ENCODE data around the gene JAK1. TPM values are rescaled to one million over a fixed set of nuclear protein-coding genes. Genes with fewer than 3 reads are reported as not detected.

JAK1 gene
- 100 to 1,000 TPM; 156 to 191 (median 167) TPM for total RNA-seq

GRCh38 chr1:64966158-64966971 lies at the start of gene JAK1:
TSS of gene JAK1 (minus strand) at chr1:64966549. CDS start at chr1:64886264, 80,285 bp downstream.
- H3K9me3 ChIP-seq, result no peaks in the 10 kb centered on the region
- no peaks in the 10 kb centered on the region for H3K36me3 ChIP-seq
- ATAC-seq (ENCODE audit: low FRiP score in 2 of 2) (peak; percentile 94 to 96), DNase-seq (peak; percentile 88 to 98)
- H3K27ac ChIP-seq, result peak within 1 kb of the TSS; percentile 95 to 100 (median 96)
- H3K4me1 ChIP-seq, result peaks cover 27 to 49% (median 35%) of the 10 kb centered on the region in 4 donors
- peak; percentile 57 to 91 for TF ChIP-seq POLR2AphosphoS5 (IDR thresholded peaks at IDR 0.05)
- TF ChIP-seq CTCF (IDR thresholded peaks at IDR 0.05), result peak in 5 of 6 experiments; percentile 5 to 69 (median 40)
- no peak for TF ChIP-seq EP300 (IDR thresholded peaks at IDR 0.05)
- peak in 3 of 4 donors; percentile 90 to 98 (median 98) for TF ChIP-seq POLR2A (IDR thresholded peaks at IDR 0.05)
- peak within 1 kb of the TSS; percentile 75 to 89 (median 78) for H3K4me3 ChIP-seq
- H3K27me3 ChIP-seq, result no peaks in the 10 kb centered on the region
- WGBS, 2 donors, result 1% methylated on average over 24 to 35 of the region's 100 CpGs

DNA sequence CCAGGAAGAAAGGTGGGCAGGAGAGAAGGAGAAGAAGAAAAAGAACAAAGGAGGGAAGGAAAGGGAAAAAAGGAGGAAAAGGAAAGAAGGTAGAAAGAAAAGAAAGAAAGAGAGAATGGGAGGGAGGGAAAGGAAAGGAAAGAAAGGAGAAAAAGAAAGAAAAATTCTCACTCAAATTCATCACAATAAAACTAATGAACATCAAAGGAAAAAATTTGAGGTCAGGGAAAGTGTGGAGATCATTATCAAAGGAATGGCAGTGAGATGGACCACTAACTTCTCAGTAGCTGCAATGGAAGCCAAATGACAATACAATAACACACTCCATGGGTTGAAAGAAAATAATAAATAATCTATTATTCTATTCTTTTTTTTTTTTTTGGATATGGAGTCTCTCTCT lies 48.0 kb upstream of the JAK1 start:
- DNase-seq (no peak), ATAC-seq (ENCODE audit: low FRiP score in 2 of 2) (no peak)
- Histone ChIP-seq H3K27ac (no peak overlapping the region), H3K27me3 (no peaks in the 10 kb centered on the region), H3K4me1 (peaks cover 0 to 1% (median 0%) of the 10 kb centered on the region in 4 donors), H3K36me3 (no peaks in the 10 kb centered on the region), H3K9me3 (no peaks in the 10 kb centered on the region), H3K4me3 (no peak overlapping the region)
- TF ChIP-seq CTCF (IDR thresholded peaks at IDR 0.05), result no peak
- TF ChIP-seq POLR2A (IDR thresholded peaks at IDR 0.05), result no peak
- no peak for TF ChIP-seq POLR2AphosphoS5 (IDR thresholded peaks at IDR 0.05)
- TF ChIP-seq EP300 (IDR thresholded peaks at IDR 0.05), result no peak

- no peaks in the 10 kb centered on the region for H3K9me3 ChIP-seq
- peaks cover 0 to 7% (median 0%) of the 10 kb centered on the region in 4 donors for H3K4me1 ChIP-seq
- H3K4me3 ChIP-seq, result no peak overlapping the region
- H3K27ac ChIP-seq, result no peak overlapping the region
- DNase-seq (no peak), ATAC-seq (ENCODE audit: low FRiP score in 2 of 2) (peak in 1 of 2 donors; percentile 26)
- 97 to 98% methylated on average over 2 of the region's 2 CpGs for WGBS, 2 donors
- TF ChIP-seq POLR2A (IDR thresholded peaks at IDR 0.05) (no peak), CTCF (IDR thresholded peaks at IDR 0.05) (no peak), POLR2AphosphoS5 (IDR thresholded peaks at IDR 0.05) (no peak)
- H3K27me3 ChIP-seq, result no peaks in the 10 kb centered on the region
- H3K36me3 ChIP-seq, result no peaks in the 10 kb centered on the region
Measured at GRCh38 chr1:65011983-65012382, 45.6 kb upstream of the JAK1 start.

- peaks cover 0 to 7% (median 0%) of the 10 kb centered on the region in 4 donors for H3K4me1 ChIP-seq
- no peaks in the 10 kb centered on the region for H3K36me3 ChIP-seq
- no peaks in the 10 kb centered on the region for H3K9me3 ChIP-seq
- TF ChIP-seq EP300 (IDR thresholded peaks at IDR 0.05), result no peak
- TF ChIP-seq POLR2A (IDR thresholded peaks at IDR 0.05), result no peak
- TF ChIP-seq POLR2AphosphoS5 (IDR thresholded peaks at IDR 0.05), result no peak
- no peak for TF ChIP-seq CTCF (IDR thresholded peaks at IDR 0.05)
- ATAC-seq (ENCODE audit: low FRiP score in 2 of 2) (no peak), DNase-seq (no peak)
- 84 to 88% methylated on average over 5 of the region's 5 CpGs for WGBS, 2 donors
- no peak overlapping the region for H3K4me3 ChIP-seq
- no peaks in the 10 kb centered on the region for H3K27me3 ChIP-seq
- H3K27ac ChIP-seq, result no peak overlapping the region
Measured at GRCh38 chr1:65009724-65010420, 43.5 kb upstream of the JAK1 start.

All from upper lobe of left lung (tissue), 6 donors.